GM15510 (cell line): Measurements from ENCODE around the gene RNF114.

ENCODE experiments used
- POLR2A ChIP-seq: IDR thresholded peaks from 3 replicates; pipeline ENCODE4 v1.6.1; 2011; ENCODE audit warnings: borderline replicate concordance; ENCODE audit not compliant: insufficient read length; ENCODE audit errors: extremely low read depth

RNF114 gene

DNA sequence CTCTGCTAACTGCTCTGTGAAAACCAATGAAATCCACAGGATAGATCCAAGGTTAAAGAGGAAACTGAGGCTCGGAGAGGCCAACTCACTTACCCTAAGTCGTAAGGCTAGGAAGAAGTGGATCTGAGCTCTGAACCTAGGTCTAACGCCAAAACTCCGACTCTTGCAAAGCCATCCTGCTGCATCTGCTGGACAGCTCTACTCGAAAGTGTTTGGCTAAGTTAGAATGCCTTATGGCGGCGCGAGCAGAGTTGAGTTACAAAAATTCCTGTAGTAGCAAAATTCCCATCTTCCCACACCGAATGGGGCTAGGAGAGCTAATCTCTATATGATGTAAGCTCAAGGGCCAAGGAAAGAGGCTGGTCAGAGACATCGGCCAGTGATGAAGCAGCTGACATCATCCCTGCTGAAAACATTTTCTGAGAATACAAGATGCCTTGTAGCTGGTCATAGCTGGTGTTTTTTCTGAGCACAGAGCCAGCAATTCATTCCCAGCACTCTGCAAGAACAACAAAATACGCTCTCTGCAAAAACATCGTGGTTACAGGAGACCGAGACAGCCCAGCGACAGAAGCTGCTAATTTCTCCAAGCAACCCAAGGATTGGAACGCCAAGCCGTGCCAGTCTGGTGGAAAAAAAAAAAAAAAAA is 22.7 kb upstream of the RNF114 start:
- TF ChIP-seq POLR2A = no peak

DNA sequence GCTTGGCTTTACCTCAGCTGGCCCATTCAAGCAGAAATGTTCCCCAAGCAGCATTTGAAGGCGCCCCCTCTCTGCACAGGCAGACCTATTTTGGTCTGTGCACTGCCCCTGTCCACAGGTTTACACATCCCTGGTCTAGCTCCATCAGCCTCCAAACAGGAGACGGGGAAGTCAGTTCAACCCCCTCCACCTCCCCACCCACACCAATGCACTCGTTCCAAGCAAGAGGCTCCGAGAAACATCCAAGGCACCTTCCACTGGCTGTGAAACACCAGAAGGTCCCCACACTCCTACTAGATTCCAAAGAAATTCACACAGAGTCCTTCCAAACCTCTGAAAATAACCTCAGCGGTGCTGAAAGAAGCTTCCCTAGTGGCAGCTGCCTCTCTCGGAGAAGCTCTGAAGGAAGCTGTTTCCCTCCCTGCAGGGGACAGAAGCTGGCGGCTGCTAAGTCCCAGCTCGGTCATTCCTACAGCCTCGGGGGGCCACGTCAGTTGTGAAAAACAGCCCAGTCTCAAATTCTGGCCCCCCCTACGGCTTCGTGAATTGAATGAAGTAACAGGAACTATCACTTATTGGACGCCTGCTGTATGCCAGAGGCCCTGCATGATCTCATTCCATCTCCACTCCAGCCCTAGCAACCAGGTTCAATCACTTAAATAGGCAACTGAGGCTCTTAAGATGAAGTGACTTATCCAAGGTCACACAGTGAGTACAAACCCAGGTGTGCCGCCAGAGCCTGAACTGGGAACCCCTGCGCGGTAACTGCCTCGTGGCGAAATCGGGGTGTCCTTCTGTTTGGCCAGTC is 21.7 kb upstream of the RNF114 start:
- no peak for TF ChIP-seq POLR2A

DNA sequence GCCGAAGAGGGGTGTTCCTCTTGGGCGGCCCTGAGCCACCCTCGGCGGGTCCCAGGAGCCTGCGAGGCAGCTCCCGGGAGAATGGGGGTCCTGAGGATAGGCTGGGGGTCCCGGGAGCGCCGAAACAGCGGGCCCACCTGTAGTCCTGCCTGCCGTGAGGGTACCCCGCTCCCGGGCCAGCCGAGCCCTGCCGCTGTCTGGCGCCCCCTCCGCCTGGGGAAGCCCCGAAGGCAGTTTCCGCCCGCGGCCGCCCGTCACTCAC is 21.1 kb upstream of the RNF114 start:
- TF ChIP-seq POLR2A = no peak

DNA sequence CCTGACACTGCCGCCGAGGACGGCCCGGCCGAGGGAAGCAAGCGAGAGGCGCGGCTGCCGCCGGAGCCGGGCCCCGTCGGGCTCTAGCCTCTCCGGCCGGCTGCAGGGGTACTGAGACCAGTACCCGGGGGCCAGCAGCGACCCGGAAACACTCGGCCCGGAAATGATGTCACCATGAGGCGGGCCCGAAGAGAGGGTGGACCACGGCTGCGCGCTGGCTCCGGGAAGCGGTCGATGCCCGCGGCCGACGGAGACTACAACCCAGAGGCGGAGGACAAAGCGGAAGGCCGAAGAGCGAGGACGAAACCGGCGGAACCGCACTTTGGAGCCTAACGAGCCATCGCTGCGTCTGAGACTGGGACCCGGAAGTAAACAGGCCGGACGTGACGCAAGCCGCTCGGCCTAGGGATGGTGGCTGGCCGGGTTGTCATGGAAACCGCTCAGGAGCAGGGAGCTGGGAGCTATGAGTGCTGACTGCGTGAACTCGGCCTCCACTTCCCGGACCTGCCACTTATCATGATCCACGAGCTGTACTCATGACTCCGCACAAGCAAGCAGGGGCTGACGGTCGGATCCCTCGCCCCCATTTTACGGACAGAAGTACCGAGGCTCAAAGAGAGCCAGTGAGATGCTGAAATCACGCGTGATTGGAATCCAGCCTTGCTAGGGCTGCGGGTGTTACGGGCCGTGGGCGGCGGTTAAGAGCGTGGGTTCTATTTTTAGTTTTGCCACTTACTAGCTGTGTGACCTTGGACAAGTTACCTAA is 20.6 kb upstream of the RNF114 start, which contains the start of gene SPATA2:
SPATA2 (minus strand) TSS at position 150 of the 766 bp plus-strand sequence. CDS start 7,039 bp downstream, outside the sequence.
- peak; percentile 78 for TF ChIP-seq POLR2A

DNA sequence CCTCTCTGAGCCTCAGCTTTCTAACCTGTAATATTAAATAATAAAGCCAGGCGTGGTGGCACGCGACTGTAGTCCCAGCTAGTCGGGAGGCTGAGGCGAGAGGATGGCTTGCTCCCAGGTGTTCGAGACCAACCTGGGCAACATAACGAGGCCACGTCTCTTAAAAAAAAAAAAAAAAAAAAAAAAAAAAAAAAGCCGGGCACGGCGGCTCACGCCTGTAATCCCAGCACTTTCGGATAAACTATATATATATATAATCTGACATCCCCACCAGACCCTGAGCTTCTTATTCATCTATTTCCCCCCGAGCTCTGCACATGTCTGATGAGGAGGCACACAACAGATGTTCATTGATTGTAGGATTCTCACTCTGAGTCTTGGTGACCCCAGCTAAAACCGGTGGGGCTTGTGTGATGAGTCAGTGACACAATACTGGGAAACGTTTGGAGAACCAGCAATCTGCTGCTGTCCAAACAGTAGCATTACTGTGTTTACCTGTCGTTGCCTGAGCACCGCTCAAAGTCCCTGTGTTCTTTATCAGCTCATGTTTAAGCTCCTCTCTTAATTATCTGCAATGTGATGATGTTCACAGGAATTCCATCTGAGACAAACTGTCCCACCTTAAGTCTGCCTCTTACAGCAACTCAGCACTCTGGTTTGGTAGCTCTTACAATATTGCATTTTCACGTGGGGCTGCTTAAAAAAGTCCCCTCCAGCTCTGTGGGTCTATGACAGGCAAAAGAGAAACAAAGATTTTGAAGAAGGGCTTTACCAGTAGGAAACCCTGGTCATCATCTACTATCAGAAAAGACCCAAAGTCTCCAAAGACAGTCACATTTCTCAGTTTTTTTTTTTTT is 19.8 kb upstream of the RNF114 start:
- TF ChIP-seq POLR2A = no peak

DNA sequence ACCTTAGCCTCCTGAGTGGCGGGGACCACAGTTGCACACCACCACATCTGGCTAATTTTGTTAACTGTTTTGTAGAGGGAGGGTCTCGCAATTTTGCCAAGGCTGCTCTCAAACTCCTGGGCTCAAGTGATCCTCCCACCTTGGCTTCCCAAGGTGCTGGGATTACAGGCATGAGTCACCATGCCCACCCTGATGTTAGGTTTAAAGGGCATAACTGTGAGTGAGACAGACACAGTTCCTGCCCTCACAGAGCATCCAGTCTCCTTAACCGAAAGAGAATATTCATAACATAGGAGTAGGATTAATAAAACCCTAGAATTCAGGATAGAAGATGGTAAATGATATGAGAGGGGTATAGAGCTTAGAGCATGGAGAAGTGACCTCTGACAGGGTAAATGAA is 17.8 kb upstream of the RNF114 start:
- TF ChIP-seq POLR2A = no peak

DNA sequence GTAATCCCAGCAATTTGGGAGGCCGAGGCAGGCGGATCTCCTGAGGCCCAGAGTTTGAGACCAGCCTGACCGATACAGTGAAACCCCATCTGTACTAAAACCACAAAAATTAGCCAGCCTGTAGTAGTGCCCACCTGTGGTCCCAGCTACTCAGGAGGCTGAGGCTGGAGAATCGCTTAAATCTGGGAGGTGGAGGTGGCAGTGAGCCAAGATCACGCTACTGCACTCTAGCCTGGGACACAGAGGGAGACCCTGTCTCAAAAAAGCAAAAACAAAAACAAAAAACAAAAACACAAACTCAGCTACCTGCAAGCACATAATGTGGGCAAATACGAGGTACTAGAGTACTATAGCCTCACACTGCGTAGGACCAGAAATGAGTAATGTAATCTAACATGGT is 17.2 kb upstream of the RNF114 start:
- TF ChIP-seq POLR2A = no peak

DNA sequence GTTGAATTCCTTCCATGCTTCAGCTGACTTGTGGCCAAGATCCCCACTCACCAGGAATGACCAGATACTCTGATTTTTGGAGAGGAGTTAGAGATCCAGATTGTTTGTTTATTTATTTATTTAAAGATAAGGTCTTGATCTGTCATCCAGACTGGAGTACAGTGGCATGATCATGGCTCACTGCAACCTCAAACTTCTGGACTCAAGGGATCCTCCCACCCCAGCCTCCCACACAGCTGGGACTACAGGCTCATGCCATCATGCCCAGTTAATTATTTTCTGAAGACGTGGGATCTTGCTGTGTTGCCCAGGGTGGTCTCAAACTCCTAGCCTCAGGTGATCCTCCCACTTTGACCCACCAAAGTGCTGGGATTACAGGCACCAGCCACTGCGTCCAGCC is 16.7 kb upstream of the RNF114 start:
- no peak for TF ChIP-seq POLR2A

DNA sequence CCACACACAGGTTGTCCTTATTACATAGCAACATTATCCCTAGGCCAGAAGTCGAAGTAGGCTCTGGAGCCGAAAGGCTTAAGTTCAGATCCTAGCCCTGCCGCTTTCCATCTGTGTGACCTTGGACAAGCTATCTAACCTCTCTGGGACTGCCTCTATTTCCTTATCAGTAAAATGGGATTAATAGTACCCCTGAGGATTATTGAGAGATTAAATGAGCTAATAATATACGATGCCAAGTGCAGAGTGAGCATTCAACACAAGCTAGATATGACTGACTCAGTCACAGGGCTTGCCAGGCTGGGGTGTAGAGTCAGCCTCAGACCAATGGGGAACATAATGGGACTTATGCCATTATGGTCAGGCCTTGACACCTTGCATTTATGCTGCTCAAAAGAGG is 11.9 kb upstream of the RNF114 start:
- TF ChIP-seq POLR2A = no peak

DNA sequence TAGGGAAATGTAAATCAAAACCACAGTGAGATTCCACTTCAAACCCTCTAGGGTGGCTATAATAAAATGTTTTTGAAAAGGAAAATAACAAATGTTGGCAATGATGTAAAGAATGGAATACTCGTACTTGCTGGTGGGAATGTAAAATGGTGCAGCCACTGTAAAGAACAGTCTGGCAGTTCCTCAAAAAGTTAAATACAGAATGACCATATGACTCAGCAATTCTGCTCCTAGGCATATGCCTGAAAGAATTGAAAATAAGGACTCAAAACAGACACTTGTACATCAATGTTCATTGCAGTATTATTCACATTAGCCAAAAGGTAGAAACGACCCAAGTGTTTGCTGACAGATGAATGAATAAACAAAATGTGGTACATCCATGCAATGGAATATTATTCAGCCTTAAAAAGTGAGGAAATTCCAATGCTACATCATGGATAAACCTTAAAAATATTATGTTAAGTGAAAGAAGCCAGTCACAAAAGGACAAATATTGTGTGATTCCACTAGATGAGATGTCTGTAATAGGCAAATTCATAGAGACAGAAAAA is 10.2 kb upstream of the RNF114 start:
- TF ChIP-seq POLR2A = no peak

DNA sequence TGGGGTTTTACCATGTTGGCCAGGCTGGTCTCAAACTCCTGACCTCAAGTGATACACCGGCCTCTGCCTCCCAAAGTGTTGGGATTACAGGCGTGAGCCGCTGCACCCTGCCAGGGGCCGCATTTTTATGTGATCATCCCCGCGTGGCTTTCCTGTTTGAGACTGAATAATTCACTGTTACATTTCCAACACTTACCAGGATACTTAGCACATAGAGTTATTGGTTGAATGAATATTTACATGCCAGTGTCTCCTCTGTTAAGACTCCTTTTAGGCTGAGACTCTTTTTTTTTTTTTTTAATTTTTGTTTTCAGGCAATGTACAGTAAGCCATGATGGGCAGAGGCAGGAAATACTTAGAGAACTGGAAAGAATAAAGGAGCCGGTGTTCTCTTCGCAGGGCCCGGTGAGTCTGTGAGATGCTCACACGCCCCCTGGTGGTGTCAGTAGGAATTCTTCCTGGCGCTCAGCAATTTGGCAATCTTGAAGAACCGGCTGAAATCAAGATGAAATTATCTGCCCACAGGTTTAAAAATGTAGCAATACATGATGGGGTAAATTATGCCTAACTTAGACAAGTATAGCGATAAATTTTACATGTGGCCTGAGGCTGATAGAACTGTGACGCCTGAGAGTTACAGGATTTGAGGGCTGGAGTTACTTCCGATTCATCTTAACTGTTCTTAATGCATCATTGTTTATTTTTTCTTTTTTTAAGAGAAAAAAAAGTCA is 7.6 kb upstream of the RNF114 start:
- no peak for TF ChIP-seq POLR2A

DNA sequence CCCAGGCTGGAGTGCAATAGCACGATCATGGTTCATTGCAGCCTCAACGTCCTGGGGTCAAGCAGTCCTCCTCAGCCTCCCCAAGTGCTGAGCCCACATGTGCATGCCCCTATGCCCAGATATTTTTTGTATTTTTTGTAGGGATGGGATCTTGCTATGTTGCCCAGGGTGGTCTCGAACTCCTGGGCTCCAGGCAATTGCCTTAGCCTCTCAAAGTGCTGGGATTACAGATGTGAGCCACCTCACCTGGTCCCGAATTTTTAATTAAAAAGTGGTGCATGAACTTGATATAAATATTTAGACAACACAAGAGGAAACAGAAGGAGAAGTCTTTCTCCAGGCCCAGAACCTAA is 7.1 kb upstream of the RNF114 start:
- TF ChIP-seq POLR2A = no peak

DNA sequence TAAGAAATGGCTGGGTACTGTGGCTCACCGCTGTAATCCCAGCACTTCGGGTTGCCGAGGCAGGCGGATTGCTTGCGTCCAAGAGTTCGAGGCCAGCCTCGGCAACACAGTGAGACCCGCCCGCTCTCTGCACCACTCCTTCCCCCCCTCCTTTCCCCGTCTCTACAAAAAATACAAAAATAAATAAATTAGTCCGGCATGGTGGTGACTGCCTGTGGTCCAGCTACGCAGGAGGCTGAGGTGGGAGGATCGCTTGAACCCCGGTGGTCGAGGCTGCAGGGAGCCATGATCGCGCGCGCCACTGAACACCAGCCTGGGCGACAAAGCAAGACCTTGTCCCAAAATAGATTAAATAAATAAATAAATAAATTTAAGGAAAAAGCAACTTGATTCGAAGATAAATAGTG is 448 bp upstream of the RNF114 start:
- no peak for TF ChIP-seq POLR2A
